HG03135 (cell line): ENCODE results near the gene CCDC68.
"Not testable (repeated sequence)": the region's sequence is repeated elsewhere in the genome, so short reads cannot be mapped to it uniquely, and the experiment has no call there.

Experiments
- ATAC-seq: cut with Tn5 transposase; IDR thresholded peaks from one replicate; pipeline ENCODE4 v1.9.1; 2021; ENCODE audit warnings: mild to moderate bottlenecking, moderate library complexity; ENCODE audit not compliant: unreplicated experiment

Gene CCDC68

DNA sequence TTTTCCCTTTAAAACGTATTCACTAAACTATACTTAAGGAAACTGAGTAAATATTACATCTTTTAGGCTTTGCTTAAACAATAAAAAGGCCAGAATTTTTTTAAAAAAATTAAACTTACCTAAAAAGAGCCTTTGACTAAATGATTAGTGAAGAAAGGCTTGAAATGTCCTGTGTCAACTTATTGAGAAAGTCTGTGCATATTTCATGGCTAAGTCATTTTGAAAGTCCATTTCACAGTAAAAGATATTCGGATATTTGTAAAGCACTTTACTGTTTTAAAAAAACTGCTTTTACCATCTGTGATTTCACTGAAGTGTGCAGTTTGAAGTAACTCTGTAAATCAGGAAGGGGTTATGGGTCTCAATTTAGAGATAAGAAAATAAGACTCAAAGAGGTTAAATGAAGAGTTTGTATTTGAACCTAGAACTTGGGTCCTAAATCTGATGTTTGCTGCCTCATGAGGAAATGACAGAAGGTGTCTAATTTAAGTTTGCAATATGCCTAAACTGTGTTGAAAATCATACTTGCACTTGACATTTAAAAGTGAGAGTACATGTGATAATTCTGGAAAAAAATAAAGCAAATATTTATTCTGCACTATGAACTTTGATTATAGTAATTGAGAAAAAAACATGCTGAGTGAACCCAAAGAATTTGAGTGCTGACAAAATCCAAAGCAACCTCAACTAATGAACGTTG, 80.5 kb downstream of the CCDC68 start:
- no peak for ATAC-seq

DNA sequence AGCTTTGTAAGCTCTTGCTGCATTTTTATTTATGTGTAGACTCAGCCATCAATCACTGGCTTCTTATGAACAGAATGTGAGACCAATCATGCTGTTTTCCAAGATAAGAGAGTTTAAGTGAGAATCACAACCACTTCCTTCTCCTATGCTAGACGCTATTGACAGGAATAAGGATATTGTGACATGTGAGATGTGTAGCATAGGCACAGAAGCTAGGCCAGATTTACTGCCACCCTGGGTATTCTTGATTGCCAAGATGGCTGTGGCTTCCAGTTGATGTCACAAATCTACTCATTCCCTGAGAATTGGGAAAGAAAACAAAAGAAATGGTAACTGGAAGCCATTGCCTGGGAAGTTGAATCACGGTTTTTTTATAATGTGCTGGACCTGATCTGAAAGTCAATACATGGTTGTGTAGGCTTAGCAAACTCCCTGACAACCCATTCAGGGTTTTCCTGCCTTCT, 81.1 kb downstream of the CCDC68 start:
- no peak for ATAC-seq

DNA sequence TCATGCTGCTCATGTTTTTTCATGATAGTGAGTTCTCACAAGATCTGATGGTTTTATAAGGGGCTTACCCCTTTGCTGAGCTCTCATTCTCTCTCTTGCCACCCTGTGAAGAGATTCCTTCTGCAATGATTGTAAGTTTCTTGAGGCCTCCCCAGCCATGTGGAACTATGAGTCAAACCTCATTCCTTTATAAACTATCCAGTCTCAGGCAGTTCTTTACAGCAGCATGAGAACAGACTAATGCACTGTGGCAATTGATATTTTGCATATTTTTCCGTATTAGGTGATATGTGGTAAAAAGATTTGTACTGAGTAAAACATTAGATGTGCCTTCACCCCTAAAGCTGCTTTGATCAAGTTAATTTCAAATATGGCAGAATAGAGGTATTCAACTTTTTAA, 82.2 kb downstream of the CCDC68 start:
- ATAC-seq = no peak

DNA sequence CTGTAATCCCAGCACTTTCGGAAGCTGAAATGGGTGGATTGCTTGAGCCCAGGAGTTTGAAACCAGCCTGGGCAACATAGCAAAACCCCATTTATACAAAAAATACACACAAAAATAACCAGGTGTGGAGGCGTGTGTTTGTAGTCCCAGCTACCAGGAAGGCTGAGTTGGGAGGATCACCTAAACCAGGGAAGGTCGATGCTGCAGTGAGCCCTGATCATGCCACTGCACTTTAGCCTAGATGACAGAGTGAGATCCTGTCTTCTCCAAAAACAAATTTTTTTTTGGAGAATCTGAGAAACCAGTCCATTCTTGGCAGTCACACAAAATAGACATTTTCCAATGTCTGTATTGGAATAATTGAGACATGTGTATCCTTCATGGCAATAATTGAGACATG, 84.2 kb downstream of the CCDC68 start:
- no peak for ATAC-seq

DNA sequence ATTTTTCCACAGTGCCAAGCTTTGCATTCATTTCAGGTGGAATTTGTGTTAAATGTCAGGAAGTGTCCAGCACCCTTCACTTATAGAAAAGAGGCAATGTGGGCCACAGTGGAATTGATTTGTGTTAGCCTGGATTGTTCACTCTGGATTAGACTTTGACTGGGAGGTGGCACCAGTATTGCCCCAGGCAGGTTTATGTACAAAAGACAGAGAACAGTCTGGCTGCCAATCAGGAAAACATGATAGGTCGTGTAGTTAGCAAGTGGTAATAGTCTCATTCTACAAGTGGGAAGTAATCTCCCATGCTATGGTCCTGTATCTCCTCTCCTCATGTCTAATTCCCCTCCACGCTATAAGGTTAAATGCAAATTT, 85.4 kb downstream of the CCDC68 start:
- ATAC-seq = no peak

DNA sequence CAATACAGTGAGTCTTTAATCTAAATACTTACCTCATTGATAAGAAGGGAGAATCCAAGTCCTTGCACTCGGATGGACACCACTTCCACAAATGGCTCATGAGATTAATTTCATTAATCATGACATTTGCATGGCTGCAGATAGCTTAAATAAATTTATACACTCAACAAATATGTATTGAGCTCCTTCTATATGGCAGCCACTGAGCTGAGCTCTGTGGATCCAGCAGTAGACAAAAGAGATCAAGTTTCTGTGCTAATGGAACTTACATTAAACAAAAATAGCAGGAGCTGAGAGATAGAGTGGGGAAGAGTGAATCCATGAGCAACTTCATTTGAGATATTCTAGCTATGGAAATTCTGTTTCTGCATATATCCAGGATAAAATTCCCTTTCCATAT, 86.6 kb downstream of the CCDC68 start:
- ATAC-seq = no peak

DNA sequence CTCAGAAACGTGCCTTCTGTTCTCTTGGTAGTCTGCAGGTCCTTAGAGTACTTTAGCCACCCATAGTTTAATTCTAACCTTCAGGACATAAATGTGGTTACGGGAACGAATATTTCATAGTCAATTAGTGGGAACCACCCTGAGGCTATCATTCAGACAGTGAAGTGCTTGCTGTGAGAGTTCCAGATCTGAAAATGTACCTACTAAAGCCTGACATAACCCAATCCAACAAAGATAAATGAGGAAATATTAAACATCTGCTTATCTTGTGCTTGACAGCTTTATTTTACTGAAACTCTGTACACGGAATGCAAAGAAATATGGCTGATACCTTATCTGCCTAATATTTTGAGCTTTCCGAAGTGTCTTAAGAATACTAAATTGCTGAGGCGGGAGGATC, 88.0 kb downstream of the CCDC68 start:
- no peak for ATAC-seq

DNA sequence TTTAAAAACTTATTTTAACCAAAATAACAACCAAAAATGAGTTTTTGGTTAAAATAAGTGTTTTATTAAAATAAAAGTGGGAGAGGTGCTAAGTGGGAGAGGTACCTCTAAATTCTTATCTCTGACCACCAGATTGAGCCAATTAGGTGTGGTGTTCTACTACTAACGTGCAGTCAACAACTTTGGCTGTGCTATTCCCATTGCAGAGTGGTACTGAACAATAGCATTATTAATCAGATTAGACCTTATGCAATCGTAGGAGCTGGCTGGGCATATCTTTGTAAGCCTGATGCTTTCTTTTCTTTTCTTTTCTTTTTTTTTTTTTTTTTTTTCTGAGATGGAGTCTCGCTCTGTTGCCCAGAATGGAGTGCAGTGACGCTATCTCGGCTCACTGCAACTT, 92.1 kb downstream of the CCDC68 start:
- ATAC-seq = no peak

DNA sequence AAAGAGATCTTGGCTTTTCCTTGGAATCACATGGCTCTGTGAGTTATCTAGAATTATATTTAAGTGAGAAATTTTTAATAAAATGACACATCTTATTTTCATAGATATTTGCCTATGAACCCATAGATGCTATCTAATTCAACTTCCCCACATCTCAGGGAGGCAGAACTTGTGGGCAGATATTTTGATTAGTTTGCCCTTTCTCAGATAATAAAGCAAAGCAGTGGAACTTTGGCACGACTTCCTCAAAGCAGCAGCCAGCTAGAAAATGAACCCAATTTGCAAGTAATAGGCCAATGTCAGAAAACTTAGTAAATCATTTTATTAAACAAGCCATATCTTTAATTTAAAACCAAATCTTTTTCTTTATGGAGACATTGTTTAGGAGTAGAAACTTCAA, 98.3 kb downstream of the CCDC68 start:
- ATAC-seq = no peak

DNA sequence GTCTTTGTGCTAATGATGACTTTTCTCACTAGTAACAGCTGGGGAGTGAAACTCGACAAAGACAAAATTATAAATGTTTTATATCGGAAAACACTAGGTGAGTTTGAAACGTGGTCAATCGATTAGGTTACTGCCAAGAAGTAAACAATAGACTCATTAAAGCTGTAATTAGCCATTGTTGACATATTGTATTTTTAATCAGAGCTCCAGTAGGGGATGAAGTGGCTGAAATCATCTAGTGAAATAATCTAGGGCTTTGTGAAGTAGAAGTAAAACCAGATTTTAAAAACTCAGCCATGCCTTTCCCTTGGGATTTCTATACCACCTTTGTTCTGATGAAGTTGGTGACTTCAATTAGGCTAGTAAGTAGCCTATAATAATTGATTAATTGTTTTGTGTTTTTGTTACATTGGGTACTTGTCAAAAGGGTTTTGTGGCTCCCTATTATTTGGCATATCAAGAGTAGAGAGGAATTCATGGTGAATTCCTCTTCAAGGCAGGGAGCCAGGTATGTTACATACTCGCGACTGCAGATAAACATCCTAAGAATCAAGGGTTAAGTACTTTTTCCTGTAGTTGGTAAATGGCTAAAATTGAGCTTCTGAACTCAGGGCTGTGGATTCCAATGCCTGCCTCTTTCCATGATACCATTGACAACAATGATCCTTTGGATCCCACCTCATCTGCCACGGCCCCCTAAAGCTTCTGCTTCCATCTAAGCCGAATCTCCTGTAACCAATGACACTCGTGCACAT, 99.4 kb downstream of the CCDC68 start:
- no peak for ATAC-seq

DNA sequence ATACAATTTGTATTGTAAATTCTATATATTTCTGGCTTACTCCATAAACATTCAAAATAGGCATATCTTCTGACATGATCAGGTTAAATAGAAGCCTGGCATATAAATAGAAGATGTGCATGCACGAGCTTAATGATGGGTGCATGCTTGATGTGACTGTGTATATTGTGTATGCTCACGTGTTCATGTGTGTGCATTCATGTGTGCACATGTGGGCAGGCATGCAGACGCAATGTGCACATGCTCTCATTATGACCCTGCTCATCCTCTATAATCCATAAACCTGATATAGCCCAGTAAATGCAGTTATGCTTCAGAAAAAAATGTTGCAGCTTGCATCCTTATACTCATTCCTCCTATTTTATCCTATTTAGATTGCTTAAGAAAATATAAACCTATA, 101.8 kb downstream of the CCDC68 start:
- ATAC-seq = no peak

DNA sequence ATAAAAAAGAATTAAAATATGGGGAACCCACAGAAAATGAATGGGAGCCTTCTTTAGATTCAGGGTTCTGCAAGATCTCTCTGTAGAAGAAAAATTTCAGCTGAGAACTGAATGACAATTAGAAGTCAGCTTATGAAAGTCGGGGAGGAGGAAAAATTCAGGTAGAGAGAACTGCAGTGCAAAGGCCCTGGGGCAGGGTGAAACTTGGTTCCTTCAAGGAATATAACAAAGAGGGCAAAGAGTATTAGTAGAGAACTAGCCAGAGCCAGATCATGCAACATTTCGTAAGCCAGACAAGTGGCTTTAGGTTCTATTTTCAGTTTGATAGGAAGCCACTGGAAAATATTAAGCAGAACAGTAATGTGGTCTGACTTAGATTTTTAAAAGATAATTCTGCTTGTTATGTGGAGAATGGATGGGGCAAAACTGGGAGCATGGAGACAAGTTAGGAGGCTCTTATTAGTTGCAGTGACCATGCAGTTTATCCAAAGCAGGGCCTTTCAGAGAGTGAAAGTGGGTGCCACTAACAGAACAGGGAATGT, 103.1 kb downstream of the CCDC68 start:
- ATAC-seq = no peak

DNA sequence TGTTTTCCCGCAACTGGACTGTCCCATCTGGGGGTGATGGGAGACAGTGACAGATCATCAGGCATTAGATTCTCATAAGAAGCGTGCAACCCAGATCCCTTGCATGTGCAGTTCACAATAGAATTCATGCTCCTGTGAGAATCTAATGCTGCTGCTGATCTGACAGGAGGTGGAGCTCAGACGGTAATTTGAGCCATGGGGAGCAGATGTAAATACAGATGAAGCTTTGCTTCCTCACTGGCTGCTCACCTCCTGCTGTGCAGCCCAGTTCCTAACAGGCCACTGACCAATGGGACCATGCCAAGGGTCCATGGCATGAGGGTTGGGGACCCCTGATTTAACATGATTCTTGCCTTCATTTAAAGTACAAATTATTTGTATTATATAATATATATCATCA, 104.2 kb downstream of the CCDC68 start:
- not testable (repeated sequence) for ATAC-seq

DNA sequence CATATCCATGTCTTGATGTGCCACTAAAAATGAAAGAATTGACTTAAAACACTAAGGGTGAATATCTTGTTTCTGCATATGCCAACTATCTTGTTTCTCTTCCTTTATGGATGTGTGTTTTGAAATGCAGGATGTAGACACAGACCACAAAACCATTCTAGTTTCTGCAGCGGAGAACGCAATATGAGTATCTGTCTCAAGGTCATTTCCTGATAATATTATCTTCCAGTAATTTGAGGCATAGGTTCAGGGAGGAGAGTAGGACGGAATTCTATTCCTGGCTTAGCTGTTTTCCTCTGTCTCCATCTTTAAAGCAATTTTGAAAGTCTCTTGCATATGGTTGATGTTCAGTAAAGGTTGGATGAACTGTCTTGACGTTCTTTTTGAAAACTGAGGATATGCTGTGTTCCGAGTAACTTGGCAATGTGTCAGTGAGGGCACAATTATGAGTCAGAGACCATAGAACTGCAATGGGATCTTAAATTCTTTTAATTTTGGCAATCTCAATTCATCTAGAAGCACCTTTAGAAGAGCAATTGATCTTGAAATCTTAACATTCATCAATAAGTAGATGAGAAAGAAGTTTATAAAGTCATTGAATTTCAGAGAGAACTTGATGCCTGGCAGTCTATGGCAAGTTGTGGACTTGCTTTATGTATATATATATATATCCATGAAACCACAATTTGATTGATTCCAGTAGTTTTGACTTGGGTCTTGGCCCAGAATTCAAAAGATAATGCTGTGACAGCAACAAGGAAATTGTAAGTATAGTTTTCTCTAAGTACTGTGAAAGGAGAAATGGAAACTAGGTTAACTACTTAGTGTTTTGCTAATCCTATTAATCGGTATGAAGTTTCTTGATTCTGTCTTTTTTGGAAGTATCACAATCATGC, 106.2 kb downstream of the CCDC68 start:
- no peak for ATAC-seq
